GM12878 (cell line): ENCODE measurements around the gene SPAG7. TPM values are rescaled to one million over a fixed set of nuclear protein-coding genes. Genes with fewer than 3 reads are reported as not detected.

ENCODE experiments used
- ATF7 ChIP-seq: fragments of 450-650 bp; IDR thresholded peaks from 2 replicates; pipeline ENCODE4 v1.6.1; 2016; ENCODE audit warnings: low read depth, mild to moderate bottlenecking
- BACH1 ChIP-seq: fragments of 450-650 bp; IDR thresholded peaks from 2 replicates; pipeline ENCODE4 v1.6.1; 2017; ENCODE audit warnings: mild to moderate bottlenecking, borderline replicate concordance
- CBFB ChIP-seq: IDR thresholded peaks from 2 replicates; pipeline ENCODE4 v1.6.1; 2016; ENCODE audit warnings: antibody characterized with exemption, low read depth
- CHD1 ChIP-seq: IDR thresholded peaks from 2 replicates; pipeline ENCODE4 v1.6.1; 2012; ENCODE audit warnings: low read depth, low read length, improper control_type of control experiment
- IKZF1 ChIP-seq: fragments of 450-650 bp; conservative IDR thresholded peaks from 2 replicates; pipeline ENCODE4 v1.6.1; 2017; ENCODE audit warnings: antibody characterized with exemption, mild to moderate bottlenecking
- IRF4 ChIP-seq: IDR thresholded peaks from 2 replicates; pipeline ENCODE4 v1.6.1; 2011; ENCODE audit warnings: low read depth, low read length
- NBN ChIP-seq: fragments of 450-650 bp; IDR thresholded peaks from 2 replicates; pipeline ENCODE4 v1.6.1; 2016
- NFIC ChIP-seq: IDR thresholded peaks from 2 replicates; pipeline ENCODE4 v1.6.1; 2012; ENCODE audit warnings: low read depth, mild to moderate bottlenecking, inconsistent platforms, low read length, moderate library complexity
- NFYA ChIP-seq: IDR thresholded peaks from 2 replicates; pipeline ENCODE4 v1.6.1; 2011; ENCODE audit warnings: low read depth, mild to moderate bottlenecking, low read length, improper control_type of control experiment, borderline replicate concordance
- RAD21 ChIP-seq: IDR thresholded peaks from 2 replicates; pipeline ENCODE4 v1.6.1; 2011; ENCODE audit warnings: mild to moderate bottlenecking, low read depth, low read length, moderate library complexity; ENCODE audit not compliant: insufficient read depth
- RELB ChIP-seq: fragments of 450-650 bp; IDR thresholded peaks from 2 replicates; pipeline ENCODE4 v1.6.1; 2017; ENCODE audit warnings: low read depth, mild to moderate bottlenecking, moderate library complexity
- SIX5 ChIP-seq: IDR thresholded peaks from 2 replicates; pipeline ENCODE4 v1.6.1; 2011; ENCODE audit warnings: mild to moderate bottlenecking, low read depth, low read length, moderate library complexity; ENCODE audit not compliant: severe bottlenecking
- SKIL ChIP-seq: fragments of 450-650 bp; IDR thresholded peaks from 2 replicates; pipeline ENCODE4 v1.6.1; 2017; ENCODE audit warnings: mild to moderate bottlenecking, low read depth, inconsistent platforms; ENCODE audit not compliant: poor library complexity, severe bottlenecking
- USF1 ChIP-seq: IDR thresholded peaks from 2 replicates; pipeline ENCODE4 v1.6.1; 2011; ENCODE audit warnings: borderline replicate concordance, low read depth, mild to moderate bottlenecking, moderate library complexity, mixed read lengths, low read length; ENCODE audit not compliant: insufficient read depth; ENCODE audit errors: extremely low read length
- YY1 ChIP-seq: IDR thresholded peaks from 2 replicates; pipeline ENCODE4 v1.6.1; 2011; ENCODE audit warnings: low read depth, mild to moderate bottlenecking, low read length
- ZBED1 ChIP-seq: IDR thresholded peaks from 2 replicates; pipeline ENCODE4 v1.6.1; 2016; ENCODE audit warnings: borderline replicate concordance
- ZBTB11 ChIP-seq: fragments of 450-650 bp; formaldehyde crosslinking; IDR thresholded peaks from 2 replicates; pipeline ENCODE4 v1.5.0; 2022; ENCODE audit warnings: mild to moderate bottlenecking, missing genetic modification characterization
- ZNF592 ChIP-seq: fragments of 450-650 bp; IDR thresholded peaks from 2 replicates; pipeline ENCODE4 v1.6.1; 2017; ENCODE audit warnings: mild to moderate bottlenecking, moderate library complexity
- polyA plus RNA-seq, 11 experiments: library from polyadenylated mRNA; depleted of rRNA in 4 of 11; unstranded in 6 of 11; stranded (reverse) in 5 of 11; fragments of >200 nt; fragmentation: Nextera tagmentation in 4 of 11; fragmentation: Illumina TruSeq in 1 of 11; extraction: Ambion mirVana in 4 of 11; extraction: Trizol in 1 of 11; gene quantifications; 1 replicate in 1 of 11; 2 replicates in 10 of 11; pipeline versions ENCODE4 v1.2.1 to v1.2.3, GENCODE V29; 2011 to 2016; ENCODE audit warnings: inconsistent platforms in 2 of 11, missing spikeins in 2 of 11, low read depth in 1 of 11
- total RNA-seq, 4 experiments: library from RNA; depleted of rRNA in 3 of 4; stranded (reverse); fragments of >200 nt in 3 of 4; fragmentation: Illumina TruSeq in 1 of 4; extraction: Trizol in 1 of 4; gene quantifications; 2 replicates each; pipeline versions ENCODE4 v1.2.1 to v1.2.3, GENCODE V29; 2013 to 2021

Gene SPAG7
- total and polyA plus RNA-seq, 10 of the 15 experiments (the other 5 are each of a cell fraction or from before 2014, with no cell fraction given) = 7.9 to 146 (median 88.7) TPM

GRCh38 chr17:4944163-4944553 lies 23.5 kb downstream of the SPAG7 start (continued):
- no peak for TF ChIP-seq ZBED1
- TF ChIP-seq IKZF1 = peak; percentile 51
- TF ChIP-seq NBN = peak; percentile 57; the same call in 1 of the 2 replicates
- peak; percentile 31 for TF ChIP-seq RELB
- TF ChIP-seq RAD21 = no peak
- no peak for TF ChIP-seq ZNF592
- TF ChIP-seq CBFB = peak; percentile 8; the same call in 1 of the 2 replicates
- TF ChIP-seq NFYA = no peak
- no peak for TF ChIP-seq IRF4
- TF ChIP-seq SIX5 = no peak
- TF ChIP-seq YY1 = 0 out of 2 replicates have a peak, but pooled peaks have one; percentile 5
- TF ChIP-seq USF1 = no peak
- no peak for TF ChIP-seq ZBTB11
- no peak for TF ChIP-seq SKIL
- TF ChIP-seq CHD1 = no peak
- peak; percentile 30 for TF ChIP-seq BACH1
- no peak for TF ChIP-seq ATF7
- TF ChIP-seq NFIC = no peak
